Endothelial cell of umbilical vein (primary cell): ENCODE data around the gene FBXO9. TPM values are rescaled to one million over a fixed set of nuclear protein-coding genes. Genes with fewer than 3 reads are reported as not detected.

Experiments used
- BruUV-seq: library from RNA; stranded (reverse); fragments of 400-500 nt; replicated peaks from 2 replicates; lab custom pipeline; 2021; lab: Mats Ljungman, UMichigan
- CTCF ChIA-PET: fragments of 300-600, 350-600 bp; sonication (Branson Sonifier 250); formaldehyde crosslinking; loops from one replicate; lab custom pipeline; 2021; ENCODE audit warnings: antibody characterized with exemption, inconsistent platforms; lab: Charles Lee
- POLR2A ChIA-PET: fragments of 300-600, 350-600 bp; sonication (Branson Sonifier 250); formaldehyde crosslinking; loops from one replicate; lab custom pipeline; 2021; ENCODE audit warnings: antibody characterized with exemption, inconsistent platforms; lab: Charles Lee
- DNase-seq: peaks from one replicate; pipeline ENCODE4 v3.0.0-alpha.2; 2011; ENCODE audit warnings: low read depth, low spot score
- FAIRE-seq: peaks from 2 replicates; lab custom pipeline; 2011; peaks lifted over from hg19 to GRCh38; lab: Jason Lieb, UNC
- H2AFZ ChIP-seq: 2 replicates; pipeline ENCODE4 v1.6.0; 2012; ENCODE audit warnings: low read depth, low read length, control low read depth, inconsistent platforms
- H3K27ac ChIP-seq: 2 replicates; pipeline ENCODE4 v1.5.1; 2011; ENCODE audit warnings: low read depth, mild to moderate bottlenecking, control low read depth, low read length, moderate library complexity; ENCODE audit not compliant: insufficient read depth
- H3K27me3 ChIP-seq, 2 experiments: 2 replicates each; pipeline versions ENCODE4 v1.6.0 to v1.6.1; 2011; ENCODE audit warnings: low read length in 2 of 2, mixed read lengths in 1 of 2; ENCODE audit not compliant: control insufficient read depth in 2 of 2, insufficient read depth in 2 of 2
- H3K36me3 ChIP-seq, 2 experiments: 2 replicates in 1 of 2; 3 replicates in 1 of 2; pipeline ENCODE4 v1.5.1; 2011; ENCODE audit warnings: low read length in 2 of 2, mild to moderate bottlenecking in 1 of 2, moderate library complexity in 1 of 2; ENCODE audit not compliant: control insufficient read depth in 2 of 2, insufficient read depth in 2 of 2; ENCODE audit errors: extremely low read depth in 1 of 2
- H3K4me1 ChIP-seq: 3 replicates; pipeline ENCODE4 v1.5.1; 2011; ENCODE audit warnings: mild to moderate bottlenecking, low read length; ENCODE audit not compliant: control insufficient read depth, insufficient read depth; ENCODE audit errors: extremely low read depth
- H3K4me2 ChIP-seq: 2 replicates; pipeline ENCODE4 v1.6.1; 2011; ENCODE audit warnings: low read length, control low read depth, mixed read lengths; ENCODE audit not compliant: insufficient read depth
- H3K4me3 ChIP-seq, 3 experiments: fragments of 200-600 bp in 1 of 3; sonication (generic), shearing (Covaris generic) in 1 of 3; replicated peaks in 1 of 3; 2 replicates each; pipeline ENCODE4 v1.5.1; 2011 to 2016; ENCODE audit warnings: control low read depth in 3 of 3, low read length in 3 of 3, mild to moderate bottlenecking in 2 of 3, inconsistent platforms in 1 of 3, low read depth in 1 of 3, moderate library complexity in 1 of 3; ENCODE audit not compliant: insufficient read depth in 1 of 3
- H3K79me2 ChIP-seq: 2 replicates; pipeline ENCODE4 v1.6.0; 2012; ENCODE audit warnings: low read length, inconsistent platforms; ENCODE audit not compliant: control insufficient read depth, insufficient read depth
- H3K9ac ChIP-seq: replicated peaks from 2 replicates; pipeline ENCODE3; 2011; ENCODE audit warnings: low read length, control low read depth; ENCODE audit not compliant: insufficient read depth; ENCODE audit errors: extremely low read depth
- H3K9me1 ChIP-seq: replicated peaks from 3 replicates; pipeline ENCODE4 v1.6.0; 2011; ENCODE audit warnings: mild to moderate bottlenecking, low read length; ENCODE audit not compliant: control insufficient read depth, insufficient read depth; ENCODE audit errors: extremely low read depth
- H3K9me3 ChIP-seq: replicated peaks from 2 replicates; pipeline ENCODE4 v1.5.1; 2012; ENCODE audit warnings: low read length, inconsistent platforms; ENCODE audit not compliant: control insufficient read depth, insufficient read depth
- H4K20me1 ChIP-seq: replicated peaks from 2 replicates; pipeline ENCODE3; 2011; ENCODE audit warnings: mild to moderate bottlenecking, low read length; ENCODE audit not compliant: control insufficient read depth, insufficient read depth; ENCODE audit errors: extremely low read depth
- EZH2 ChIP-seq: IDR thresholded peaks from 2 replicates; pipeline ENCODE4 v1.6.1; 2012; ENCODE audit warnings: borderline replicate concordance, low read depth, mild to moderate bottlenecking, moderate library complexity, low read length, inconsistent platforms; ENCODE audit not compliant: severe bottlenecking
- FOS ChIP-seq: IDR thresholded peaks from 2 replicates; pipeline ENCODE4 v1.6.1; 2011; ENCODE audit warnings: mild to moderate bottlenecking, low read length, moderate library complexity, borderline replicate concordance; ENCODE audit not compliant: insufficient read depth
- GATA2 ChIP-seq: IDR thresholded peaks from 2 replicates; pipeline ENCODE4 v1.7.0; 2011; ENCODE audit warnings: low read depth, mild to moderate bottlenecking, moderate library complexity, mixed read lengths, low read length; ENCODE audit not compliant: insufficient read length, insufficient read depth
- JUN ChIP-seq: IDR thresholded peaks from 2 replicates; pipeline ENCODE4 v1.6.1; 2011; ENCODE audit warnings: borderline replicate concordance, low read depth; ENCODE audit not compliant: insufficient read length, insufficient read depth
- MYC ChIP-seq: IDR thresholded peaks from one replicate; pipeline ENCODE4 v1.6.1; 2011; ENCODE audit warnings: mild to moderate bottlenecking, low read depth, low read length
- POLR2A ChIP-seq: IDR thresholded peaks from 2 replicates; pipeline ENCODE4 v1.6.1; 2012; ENCODE audit warnings: low read depth, mild to moderate bottlenecking, control low read depth, low read length
- POLR2AphosphoS5 ChIP-seq: IDR thresholded peaks from 2 replicates; pipeline ENCODE4 v1.6.1; 2012; ENCODE audit warnings: low read depth, mild to moderate bottlenecking, control low read depth, low read length, moderate library complexity; ENCODE audit not compliant: insufficient read depth
- dilution Hi-C: fragments of 300-500 bp; cut with MboI; formaldehyde crosslinking; loops from one replicate; pipeline ENCODE4 v1.15.0; 2019; ENCODE audit warnings: low sequenced_read_pairs; ENCODE audit not compliant: extremely low pct_ligation_motif_present
- intact Hi-C: fragments of 100-400 bp; cut with micrococcal nuclease; formaldehyde crosslinking; loops from one replicate; pipeline ENCODE4 v1.10.0; 2022
- polyA plus RNA-seq, 4 experiments: library from polyadenylated mRNA; depleted of rRNA in 3 of 4; stranded (reverse) in 3 of 4; unstranded in 1 of 4; fragments of >200 nt; gene quantifications; 2 replicates each; pipeline versions ENCODE4 v1.2.1 to v1.2.3, GENCODE V29; 2011 to 2012; ENCODE audit warnings: missing spikeins in 1 of 4
- total RNA-seq: library from RNA; stranded (reverse); gene quantifications from 2 replicates; pipeline ENCODE4 v1.2.3, GENCODE V29; 2021
- TF ChIP-seq, protein P1 (sequence below), 2 donors: IDR thresholded peaks; 1 replicate in 1 of 2; 2 replicates in 1 of 2; pipeline ENCODE4 v1.5.1; 2011; ENCODE audit warnings: low read length in 2 of 2, mild to moderate bottlenecking in 2 of 2, moderate library complexity in 2 of 2, control low read depth in 1 of 2, inconsistent platforms in 1 of 2, low read depth in 1 of 2; ENCODE audit not compliant: insufficient read depth in 1 of 2; ENCODE audit errors: extremely low read depth in 1 of 2
- TF ChIP-seq, protein P2 (sequence below): IDR thresholded peaks from 2 replicates; pipeline ENCODE4 v1.6.1; 2011; ENCODE audit not compliant: insufficient read depth, insufficient read length

The FBXO9 gene
- total and polyA plus RNA-seq, 2 donors (not counting 3 experiments of a cell fraction or from before 2014, with no cell fraction given), result 48.1 to 58.9 TPM

DNA sequence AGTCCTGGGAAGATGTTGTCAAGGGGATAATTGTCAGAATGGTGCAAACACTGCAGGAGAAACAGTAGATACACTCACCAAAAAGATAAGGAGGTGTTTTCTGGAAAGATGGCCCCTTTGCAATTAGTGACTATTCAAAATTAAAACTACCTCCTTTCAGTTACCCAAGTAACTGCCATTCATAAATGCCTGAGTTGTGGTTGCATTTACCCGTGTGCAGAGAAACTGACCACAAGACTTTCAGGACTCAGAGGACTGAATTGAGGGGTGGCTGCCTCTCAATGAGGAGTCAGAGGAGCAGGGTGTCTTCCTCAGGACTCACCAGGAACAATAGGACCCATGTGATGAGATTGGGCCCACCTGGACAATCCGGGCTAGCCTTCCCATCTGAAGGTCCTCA lies 44.4 kb downstream of the FBXO9 start:
- ChIA-PET CTCF (interaction anchor here (0.8 kb wide), 1 partner anchor 28 kb away, joined by 3 read pairs; no protein-coding TSS in a partner anchor), POLR2A (no interaction called here)
- H3K4me2 ChIP-seq, result no peak overlapping the region
- H3K4me3 ChIP-seq, result no peak overlapping the region
- no TSS peak for BruUV-seq
- peaks cover 0 to 5% of the 10 kb centered on the region in 2 experiments for H3K27me3 ChIP-seq
- dilution Hi-C loops (no loop called here), intact Hi-C loops (loop anchor here (10.0 kb wide), 1 partner anchor 375 kb away; no protein-coding TSS in a partner anchor)
- DNase-seq, result no peak
- no peaks in the 10 kb centered on the region for H3K9me3 ChIP-seq
- H3K9ac ChIP-seq, result no peak overlapping the region
- no peak for FAIRE-seq
- H3K36me3 ChIP-seq, result no peaks in the 10 kb centered on the region
- no peak overlapping the region for H2AFZ ChIP-seq
- no peaks in the 10 kb centered on the region for H3K9me1 ChIP-seq
- TF ChIP-seq GATA2, result no peak
- TF ChIP-seq, protein P1, sequence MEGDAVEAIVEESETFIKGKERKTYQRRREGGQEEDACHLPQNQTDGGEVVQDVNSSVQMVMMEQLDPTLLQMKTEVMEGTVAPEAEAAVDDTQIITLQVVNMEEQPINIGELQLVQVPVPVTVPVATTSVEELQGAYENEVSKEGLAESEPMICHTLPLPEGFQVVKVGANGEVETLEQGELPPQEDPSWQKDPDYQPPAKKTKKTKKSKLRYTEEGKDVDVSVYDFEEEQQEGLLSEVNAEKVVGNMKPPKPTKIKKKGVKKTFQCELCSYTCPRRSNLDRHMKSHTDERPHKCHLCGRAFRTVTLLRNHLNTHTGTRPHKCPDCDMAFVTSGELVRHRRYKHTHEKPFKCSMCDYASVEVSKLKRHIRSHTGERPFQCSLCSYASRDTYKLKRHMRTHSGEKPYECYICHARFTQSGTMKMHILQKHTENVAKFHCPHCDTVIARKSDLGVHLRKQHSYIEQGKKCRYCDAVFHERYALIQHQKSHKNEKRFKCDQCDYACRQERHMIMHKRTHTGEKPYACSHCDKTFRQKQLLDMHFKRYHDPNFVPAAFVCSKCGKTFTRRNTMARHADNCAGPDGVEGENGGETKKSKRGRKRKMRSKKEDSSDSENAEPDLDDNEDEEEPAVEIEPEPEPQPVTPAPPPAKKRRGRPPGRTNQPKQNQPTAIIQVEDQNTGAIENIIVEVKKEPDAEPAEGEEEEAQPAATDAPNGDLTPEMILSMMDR (IDR thresholded peaks at IDR 0.05; ENCODE audit: extremely low read depth in 1 of 2, insufficient read depth in 1 of 2, low read depth in 1 of 2, low read length in 2 of 2), result no peak
- no peak for TF ChIP-seq EZH2
- TF ChIP-seq JUN, result no peak
- no peak for TF ChIP-seq MYC
- TF ChIP-seq POLR2AphosphoS5, result no peak
- no peak for TF ChIP-seq POLR2A
- TF ChIP-seq, protein P2, sequence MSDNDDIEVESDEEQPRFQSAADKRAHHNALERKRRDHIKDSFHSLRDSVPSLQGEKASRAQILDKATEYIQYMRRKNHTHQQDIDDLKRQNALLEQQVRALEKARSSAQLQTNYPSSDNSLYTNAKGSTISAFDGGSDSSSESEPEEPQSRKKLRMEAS, result no peak
- no peak for TF ChIP-seq FOS
- no peaks in the 10 kb centered on the region for H3K79me2 ChIP-seq
- H3K4me1 ChIP-seq, result no peaks in the 10 kb centered on the region
- no peaks in the 10 kb centered on the region for H4K20me1 ChIP-seq
- H3K27ac ChIP-seq, result no peak overlapping the region
